ENCODE results near the gene PNN.

DNA sequence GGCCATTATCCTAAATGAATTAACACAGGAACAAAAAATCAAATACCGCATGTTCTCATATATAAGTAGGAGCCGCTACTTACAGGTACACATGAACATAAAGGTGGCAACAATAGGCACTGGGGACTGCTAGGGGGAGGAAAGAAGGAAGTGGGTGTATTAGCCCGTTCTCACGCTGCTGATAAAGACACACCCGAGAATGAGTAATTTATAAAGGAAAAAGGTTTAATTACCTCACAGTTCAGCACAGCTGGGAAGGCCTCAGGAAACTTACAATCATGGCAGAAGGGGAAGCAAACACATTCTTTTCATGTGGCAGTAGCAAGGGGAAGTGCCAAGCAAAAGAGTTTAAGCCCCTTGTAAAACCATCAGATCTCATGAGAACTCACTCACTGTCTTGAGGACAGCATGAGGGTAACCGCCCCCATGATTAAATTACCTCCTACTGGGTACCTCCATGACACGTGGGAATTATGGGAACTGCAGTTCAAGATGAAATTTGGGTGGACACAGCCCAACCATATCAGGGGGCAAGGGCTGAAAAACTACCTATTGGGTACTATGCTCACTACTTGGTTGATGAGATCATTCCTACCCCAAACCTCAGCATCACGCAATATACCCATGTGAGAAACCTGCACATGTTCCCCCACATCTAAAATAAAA is 42.3 kb downstream of the PNN start:
- TF ChIP-seq, protein P1, sequence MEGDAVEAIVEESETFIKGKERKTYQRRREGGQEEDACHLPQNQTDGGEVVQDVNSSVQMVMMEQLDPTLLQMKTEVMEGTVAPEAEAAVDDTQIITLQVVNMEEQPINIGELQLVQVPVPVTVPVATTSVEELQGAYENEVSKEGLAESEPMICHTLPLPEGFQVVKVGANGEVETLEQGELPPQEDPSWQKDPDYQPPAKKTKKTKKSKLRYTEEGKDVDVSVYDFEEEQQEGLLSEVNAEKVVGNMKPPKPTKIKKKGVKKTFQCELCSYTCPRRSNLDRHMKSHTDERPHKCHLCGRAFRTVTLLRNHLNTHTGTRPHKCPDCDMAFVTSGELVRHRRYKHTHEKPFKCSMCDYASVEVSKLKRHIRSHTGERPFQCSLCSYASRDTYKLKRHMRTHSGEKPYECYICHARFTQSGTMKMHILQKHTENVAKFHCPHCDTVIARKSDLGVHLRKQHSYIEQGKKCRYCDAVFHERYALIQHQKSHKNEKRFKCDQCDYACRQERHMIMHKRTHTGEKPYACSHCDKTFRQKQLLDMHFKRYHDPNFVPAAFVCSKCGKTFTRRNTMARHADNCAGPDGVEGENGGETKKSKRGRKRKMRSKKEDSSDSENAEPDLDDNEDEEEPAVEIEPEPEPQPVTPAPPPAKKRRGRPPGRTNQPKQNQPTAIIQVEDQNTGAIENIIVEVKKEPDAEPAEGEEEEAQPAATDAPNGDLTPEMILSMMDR (IDR thresholded peaks at IDR 0.05) = no peak
- TF ChIP-seq POLR2AphosphoS5 (IDR thresholded peaks at IDR 0.05; ENCODE audit: insufficient read depth in 1 of 2, low read depth in 1 of 2) (no peak), POLR2A (IDR thresholded peaks at IDR 0.05) (no peak)
